Hepatocyte (in vitro differentiated cells): Measurements from ENCODE around the gene OBSL1. TPM values are rescaled to one million over a fixed set of nuclear protein-coding genes. Genes with fewer than 3 reads are reported as not detected.
A peak's percentile ranks its signal among the peaks of the same experiment; 100 is the strongest.

Source experiments
- DNase-seq: peaks from one replicate; pipeline ENCODE4 v3.0.0-alpha.2; 2016; ENCODE audit warnings: low spot score
- H2AFZ ChIP-seq: fragments of 200-600 bp; sonication (generic); 2 replicates; pipeline ENCODE4 v1.6.0; 2016; ENCODE audit warnings: antibody characterized with exemption, mild to moderate bottlenecking
- H3K27ac ChIP-seq: fragments of 200-600 bp; sonication (generic); 2 replicates; pipeline ENCODE4 v1.5.1; 2016; ENCODE audit warnings: mild to moderate bottlenecking
- H3K27me3 ChIP-seq: fragments of 200-600 bp; sonication (generic); 2 replicates; pipeline ENCODE4 v1.6.1; 2016
- H3K36me3 ChIP-seq: fragments of 200-600 bp; sonication (generic); replicated peaks from 2 replicates; pipeline ENCODE4 v1.5.1; 2016; ENCODE audit warnings: low read depth; ENCODE audit not compliant: insufficient read depth
- H3K4me1 ChIP-seq: fragments of 200-600 bp; sonication (generic); 2 replicates; pipeline ENCODE4 v1.5.1; 2016; ENCODE audit warnings: mild to moderate bottlenecking, moderate library complexity; ENCODE audit not compliant: insufficient read depth
- H3K4me2 ChIP-seq: fragments of 200-600 bp; sonication (generic); 2 replicates; pipeline ENCODE4 v1.6.0; 2016
- H3K4me3 ChIP-seq: fragments of 200-600 bp; sonication (generic); 2 replicates; pipeline ENCODE4 v1.5.1; 2016; ENCODE audit warnings: mild to moderate bottlenecking
- H3K79me2 ChIP-seq: fragments of 200-600 bp; sonication (generic); 2 replicates; pipeline ENCODE4 v1.6.0; 2017; ENCODE audit warnings: mild to moderate bottlenecking
- H3K9me2 ChIP-seq: fragments of 200-600 bp; sonication (generic); replicated peaks from 2 replicates; pipeline ENCODE4 v1.6.0; 2017; ENCODE audit warnings: mild to moderate bottlenecking; ENCODE audit not compliant: insufficient read depth
- H3K9me3 ChIP-seq: fragments of 200-600 bp; sonication (generic); 2 replicates; pipeline ENCODE4 v1.5.1; 2016; ENCODE audit warnings: low read depth, mild to moderate bottlenecking
- H4K20me1 ChIP-seq: fragments of 200-600 bp; sonication (generic); 2 replicates; pipeline ENCODE4 v1.6.0; 2016; ENCODE audit warnings: mild to moderate bottlenecking; ENCODE audit not compliant: insufficient read depth, poor library complexity, severe bottlenecking
- EZH2 ChIP-seq: fragments of 200-600 bp; sonication (generic); IDR thresholded peaks from 2 replicates; pipeline ENCODE4 v1.6.1; 2016; ENCODE audit warnings: antibody characterized with exemption, mild to moderate bottlenecking, borderline replicate concordance
- EZH2phosphoT487 ChIP-seq: fragments of 200-600 bp; sonication (generic); IDR thresholded peaks from one replicate; pipeline ENCODE4 v1.6.1; 2018; ENCODE audit warnings: antibody characterized with exemption, mild to moderate bottlenecking, low read depth, moderate library complexity; ENCODE audit not compliant: unreplicated experiment, severe bottlenecking
- WGBS: methylation state at CpG from one replicate; pipeline ENCODE4 v1.1.6; 2016; ENCODE audit warnings: low lambda C conversion rate; ENCODE audit errors: missing lambda C conversion rate; 5-methylcytosine and 5-hydroxymethylcytosine counted together
- polyA plus RNA-seq: library from polyadenylated mRNA; unstranded; fragments of >200 nt; fragmentation: Nextera tagmentation; extraction: Ambion mirVana; gene quantifications from 2 replicates; pipeline ENCODE4 v1.2.1, GENCODE V29; 2016
- total RNA-seq: library from RNA; depleted of rRNA; stranded (reverse); fragments of >200 nt; gene quantifications from 2 replicates; pipeline ENCODE4 v1.2.3, GENCODE V29; 2014
- TF ChIP-seq, protein P1 (sequence below): fragments of 200-600 bp; sonication (generic); IDR thresholded peaks from 2 replicates; pipeline ENCODE4 v1.5.1; 2016; ENCODE audit warnings: antibody characterized with exemption, mild to moderate bottlenecking; ENCODE audit not compliant: poor library complexity

OBSL1 gene
- total and polyA plus RNA-seq, 2 experiments from 2014 or later: 61.0 to 84.6 TPM

DNA sequence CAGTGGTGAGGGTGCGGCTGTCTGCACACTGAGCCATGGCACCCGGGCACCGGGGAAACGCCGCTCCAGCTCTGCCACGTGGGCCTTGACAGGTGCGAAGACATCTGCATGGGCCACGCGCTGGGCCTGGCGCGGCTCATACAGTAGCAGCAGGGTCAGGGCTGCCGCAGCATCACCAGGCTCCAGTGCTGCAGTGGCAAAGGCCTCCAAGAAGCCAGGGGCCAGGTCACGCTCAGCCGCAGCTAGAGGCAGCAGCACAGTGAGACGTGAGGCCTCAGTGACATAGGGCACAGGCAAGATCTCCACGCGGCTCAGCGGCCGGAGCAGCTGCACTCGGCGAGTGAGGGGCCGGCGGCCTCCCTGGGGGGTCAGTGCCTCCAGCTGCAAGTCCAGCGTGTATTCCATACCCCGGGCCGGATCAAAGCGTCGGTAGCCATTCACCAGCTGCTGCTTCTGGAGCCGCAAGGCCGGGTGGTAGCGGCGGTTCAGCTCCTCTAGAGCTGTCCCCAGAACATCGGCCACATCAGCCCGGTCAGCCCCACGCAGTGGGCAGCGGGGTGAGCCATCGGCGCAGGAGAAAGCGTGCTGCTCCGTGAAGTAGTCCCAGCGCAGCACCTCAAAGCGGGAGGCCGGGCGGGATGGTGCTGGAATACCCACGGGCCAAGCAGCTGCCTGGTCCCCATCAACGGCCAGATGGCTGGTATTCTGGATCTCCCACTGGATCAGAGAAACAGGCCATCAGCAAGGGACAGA, 31.2 kb downstream of the OBSL1 start:
- H3K36me3 ChIP-seq: no peaks in the 10 kb centered on the region
- H3K79me2 ChIP-seq: peaks cover 16% of the 10 kb centered on the region
- no peak for DNase-seq
- H2AFZ ChIP-seq: no peak overlapping the region
- H3K27ac ChIP-seq: no peak overlapping the region
- H3K9me3 ChIP-seq: no peaks in the 10 kb centered on the region
- 98% methylated on average over 40 of the region's 46 CpGs for WGBS
- H3K27me3 ChIP-seq: no peaks in the 10 kb centered on the region
- no peak overlapping the region for H3K4me3 ChIP-seq
- H4K20me1 ChIP-seq: peaks cover 21% of the 10 kb centered on the region
- no peaks in the 10 kb centered on the region for H3K9me2 ChIP-seq
- H3K4me2 ChIP-seq: no peak overlapping the region
- peaks cover 24% of the 10 kb centered on the region for H3K4me1 ChIP-seq
- TF ChIP-seq, protein P1, sequence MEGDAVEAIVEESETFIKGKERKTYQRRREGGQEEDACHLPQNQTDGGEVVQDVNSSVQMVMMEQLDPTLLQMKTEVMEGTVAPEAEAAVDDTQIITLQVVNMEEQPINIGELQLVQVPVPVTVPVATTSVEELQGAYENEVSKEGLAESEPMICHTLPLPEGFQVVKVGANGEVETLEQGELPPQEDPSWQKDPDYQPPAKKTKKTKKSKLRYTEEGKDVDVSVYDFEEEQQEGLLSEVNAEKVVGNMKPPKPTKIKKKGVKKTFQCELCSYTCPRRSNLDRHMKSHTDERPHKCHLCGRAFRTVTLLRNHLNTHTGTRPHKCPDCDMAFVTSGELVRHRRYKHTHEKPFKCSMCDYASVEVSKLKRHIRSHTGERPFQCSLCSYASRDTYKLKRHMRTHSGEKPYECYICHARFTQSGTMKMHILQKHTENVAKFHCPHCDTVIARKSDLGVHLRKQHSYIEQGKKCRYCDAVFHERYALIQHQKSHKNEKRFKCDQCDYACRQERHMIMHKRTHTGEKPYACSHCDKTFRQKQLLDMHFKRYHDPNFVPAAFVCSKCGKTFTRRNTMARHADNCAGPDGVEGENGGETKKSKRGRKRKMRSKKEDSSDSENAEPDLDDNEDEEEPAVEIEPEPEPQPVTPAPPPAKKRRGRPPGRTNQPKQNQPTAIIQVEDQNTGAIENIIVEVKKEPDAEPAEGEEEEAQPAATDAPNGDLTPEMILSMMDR: no peak
- no peak for TF ChIP-seq EZH2phosphoT487
- TF ChIP-seq EZH2: no peak

DNA sequence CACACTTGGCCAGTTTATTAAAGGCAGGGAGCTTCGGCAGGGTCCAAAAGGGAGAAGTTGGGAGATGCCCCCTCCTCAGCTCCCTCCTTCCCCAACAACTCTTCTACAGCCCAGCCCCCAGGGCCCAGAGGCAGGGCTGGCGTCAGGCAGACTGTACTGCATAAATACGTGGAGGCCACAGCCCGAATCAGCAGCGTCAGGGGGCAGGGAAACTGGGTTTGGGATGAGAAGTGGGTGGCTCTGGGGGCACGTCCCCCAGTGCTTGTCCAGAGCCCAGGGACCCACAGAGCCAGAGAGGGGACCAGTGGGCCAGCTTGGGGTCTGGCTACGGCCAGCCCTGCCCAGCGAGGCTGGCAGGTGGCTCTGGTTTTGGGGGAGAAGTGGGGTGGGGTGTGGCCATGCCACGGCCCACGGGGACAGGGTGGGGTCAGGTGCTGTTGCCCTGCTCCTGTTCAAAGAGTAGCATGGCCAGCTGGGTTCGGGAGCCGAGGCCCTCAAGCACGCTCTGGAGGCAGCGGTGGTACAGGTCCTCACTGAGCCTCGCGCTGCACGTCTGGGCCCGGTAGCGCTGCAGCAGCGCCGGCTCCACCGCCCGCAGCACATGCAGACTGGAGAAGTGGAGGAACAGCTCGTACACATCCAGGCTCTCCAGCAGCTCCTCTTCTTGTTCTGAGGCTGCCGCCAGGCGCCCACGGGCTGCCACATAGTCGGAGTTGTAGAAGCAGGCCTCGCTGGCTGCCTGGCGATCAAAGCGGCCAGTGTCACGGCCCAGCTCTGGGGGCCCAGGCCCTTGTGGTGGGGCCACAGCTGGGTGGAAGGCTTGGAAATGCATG, 32.2 kb downstream of the OBSL1 start:
- peaks cover 21% of the 10 kb centered on the region for H4K20me1 ChIP-seq
- no peaks in the 10 kb centered on the region for H3K9me2 ChIP-seq
- H3K27ac ChIP-seq: no peak overlapping the region
- WGBS: 94% methylated on average over 31 of the region's 32 CpGs
- no peak overlapping the region for H2AFZ ChIP-seq
- peaks cover 21% of the 10 kb centered on the region for H3K4me1 ChIP-seq
- DNase-seq: no peak
- H3K4me3 ChIP-seq: no peak overlapping the region
- H3K4me2 ChIP-seq: peak overlapping the region; percentile 41
- H3K9me3 ChIP-seq: no peaks in the 10 kb centered on the region
- no peak for TF ChIP-seq EZH2
- no peak for TF ChIP-seq EZH2phosphoT487
- TF ChIP-seq, protein P1: no peak
- no peaks in the 10 kb centered on the region for H3K36me3 ChIP-seq
- H3K79me2 ChIP-seq: peaks cover 16% of the 10 kb centered on the region
- no peaks in the 10 kb centered on the region for H3K27me3 ChIP-seq

DNA sequence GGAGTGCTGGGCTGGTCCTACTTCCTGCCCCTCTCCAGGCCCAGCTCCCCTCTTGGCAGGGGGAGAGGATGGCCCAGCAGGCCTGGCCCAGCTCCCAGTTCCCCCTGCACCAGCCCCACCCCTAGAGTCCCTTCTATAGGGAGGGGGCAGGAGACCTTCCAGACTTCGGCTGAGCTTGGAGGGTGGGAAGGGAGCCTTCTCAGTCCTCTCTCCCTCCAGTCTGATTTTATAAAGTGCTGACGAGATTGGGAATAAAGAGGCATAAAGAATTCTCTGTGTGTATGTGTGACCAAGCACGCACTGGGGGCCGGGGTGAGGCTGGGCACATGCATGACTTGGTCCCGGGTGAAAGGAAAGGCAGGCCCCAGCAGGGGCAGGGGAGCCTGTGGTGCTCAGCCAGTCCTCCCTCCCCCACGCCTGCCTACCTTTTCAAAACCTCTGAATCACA, 32.8 kb downstream of the OBSL1 start:
- no peaks in the 10 kb centered on the region for H3K9me3 ChIP-seq
- H3K27ac ChIP-seq: peak overlapping the region; percentile 51
- 69% methylated on average over 6 of the region's 6 CpGs for WGBS

More for the DNA sequence above, 32.8 kb downstream of the OBSL1 start:
- peaks cover 20% of the 10 kb centered on the region for H3K4me1 ChIP-seq
- peaks cover 21% of the 10 kb centered on the region for H4K20me1 ChIP-seq
- H3K4me2 ChIP-seq: peak overlapping the region; percentile 41
- H3K36me3 ChIP-seq: no peaks in the 10 kb centered on the region
- DNase-seq: peak; percentile 32
- TF ChIP-seq EZH2phosphoT487 (no peak), EZH2 (no peak)
- TF ChIP-seq, protein P1: no peak
- H3K79me2 ChIP-seq: peaks cover 16% of the 10 kb centered on the region
- H3K27me3 ChIP-seq: no peaks in the 10 kb centered on the region
- no peaks in the 10 kb centered on the region for H3K9me2 ChIP-seq
- no peak overlapping the region for H3K4me3 ChIP-seq
- H2AFZ ChIP-seq: no peak overlapping the region
